ENCODE data around the gene TCERG1L.

TCERG1L gene

DNA sequence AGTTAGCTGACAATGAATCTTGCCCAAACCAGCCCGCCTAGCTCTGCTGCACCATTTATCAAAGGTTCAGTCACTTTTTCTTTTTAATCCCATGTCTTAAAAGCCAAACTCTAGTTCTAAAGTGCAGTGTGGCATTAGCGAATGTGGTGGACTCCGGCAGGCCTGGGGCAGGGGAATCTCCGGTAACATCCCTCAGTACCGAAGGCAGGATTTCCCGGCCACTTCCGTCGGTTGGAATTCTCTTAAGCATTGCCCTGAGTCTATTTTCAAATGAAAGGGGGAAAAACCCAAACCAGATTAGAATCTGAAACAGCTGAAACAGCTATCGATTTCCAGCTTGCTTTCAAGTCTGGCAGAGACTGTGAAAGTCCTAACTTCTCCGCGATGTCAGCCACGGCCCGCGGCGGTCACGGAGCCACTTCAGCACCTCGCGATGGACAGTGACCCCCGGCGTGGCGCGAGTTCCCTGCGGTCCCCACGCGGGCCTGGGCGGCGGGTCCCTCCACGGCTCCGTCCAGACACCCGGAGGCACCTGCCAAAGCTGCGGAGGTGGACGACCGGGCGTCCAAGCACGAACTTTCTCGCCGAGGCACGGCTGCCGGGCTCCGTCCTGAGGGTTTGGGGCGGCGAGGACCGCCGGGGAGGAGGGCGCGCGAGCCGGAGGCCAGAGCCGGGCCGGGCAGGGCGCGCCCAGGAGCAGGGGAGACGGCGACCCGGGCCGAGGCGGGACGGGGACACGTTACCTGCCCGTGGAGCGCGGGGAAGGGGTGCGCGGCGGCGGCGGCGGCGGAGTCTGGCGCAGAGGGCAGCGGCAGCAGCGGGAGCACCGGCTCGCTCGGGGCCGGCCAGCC is 745 bp downstream of the TCERG1L start:
- no peak overlapping the region for H3K4me3 ChIP-seq
- peaks cover 0 to 21% (median 8%) of the 10 kb centered on the region in 4 donors for H3K4me1 ChIP-seq
- H3K36me3 ChIP-seq: no peaks in the 10 kb centered on the region
- TF ChIP-seq, protein P1, sequence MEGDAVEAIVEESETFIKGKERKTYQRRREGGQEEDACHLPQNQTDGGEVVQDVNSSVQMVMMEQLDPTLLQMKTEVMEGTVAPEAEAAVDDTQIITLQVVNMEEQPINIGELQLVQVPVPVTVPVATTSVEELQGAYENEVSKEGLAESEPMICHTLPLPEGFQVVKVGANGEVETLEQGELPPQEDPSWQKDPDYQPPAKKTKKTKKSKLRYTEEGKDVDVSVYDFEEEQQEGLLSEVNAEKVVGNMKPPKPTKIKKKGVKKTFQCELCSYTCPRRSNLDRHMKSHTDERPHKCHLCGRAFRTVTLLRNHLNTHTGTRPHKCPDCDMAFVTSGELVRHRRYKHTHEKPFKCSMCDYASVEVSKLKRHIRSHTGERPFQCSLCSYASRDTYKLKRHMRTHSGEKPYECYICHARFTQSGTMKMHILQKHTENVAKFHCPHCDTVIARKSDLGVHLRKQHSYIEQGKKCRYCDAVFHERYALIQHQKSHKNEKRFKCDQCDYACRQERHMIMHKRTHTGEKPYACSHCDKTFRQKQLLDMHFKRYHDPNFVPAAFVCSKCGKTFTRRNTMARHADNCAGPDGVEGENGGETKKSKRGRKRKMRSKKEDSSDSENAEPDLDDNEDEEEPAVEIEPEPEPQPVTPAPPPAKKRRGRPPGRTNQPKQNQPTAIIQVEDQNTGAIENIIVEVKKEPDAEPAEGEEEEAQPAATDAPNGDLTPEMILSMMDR (IDR thresholded peaks at IDR 0.05): no peak
- no peak for DNase-seq
- H3K27ac ChIP-seq: no peak overlapping the region
- H3K9me3 ChIP-seq: no peaks in the 10 kb centered on the region
- intact Hi-C loops (cut with DNase I; ENCODE audit: low total_unique reads): no loop called here
- H3K27me3 ChIP-seq: peaks cover 0 to 52% of the 10 kb centered on the region in 2 donors

- intact Hi-C loops (cut with DNase I; ENCODE audit: low total_unique reads): no loop called here
- Histone ChIP-seq H3K27ac (no peak overlapping the region), H3K9me3 (no peaks in the 10 kb centered on the region), H3K4me3 (no peak overlapping the region), H3K4me1 (peaks cover 0 to 21% (median 8%) of the 10 kb centered on the region in 4 donors), H3K36me3 (no peaks in the 10 kb centered on the region), H3K27me3 (peaks cover 0 to 52% of the 10 kb centered on the region in 2 donors)
- TF ChIP-seq, protein P1 (IDR thresholded peaks at IDR 0.05): no peak
- DNase-seq: no peak
These were observed 1.4 kb downstream of the TCERG1L start for GRCh38 chr10:131310142-131310541.

DNA sequence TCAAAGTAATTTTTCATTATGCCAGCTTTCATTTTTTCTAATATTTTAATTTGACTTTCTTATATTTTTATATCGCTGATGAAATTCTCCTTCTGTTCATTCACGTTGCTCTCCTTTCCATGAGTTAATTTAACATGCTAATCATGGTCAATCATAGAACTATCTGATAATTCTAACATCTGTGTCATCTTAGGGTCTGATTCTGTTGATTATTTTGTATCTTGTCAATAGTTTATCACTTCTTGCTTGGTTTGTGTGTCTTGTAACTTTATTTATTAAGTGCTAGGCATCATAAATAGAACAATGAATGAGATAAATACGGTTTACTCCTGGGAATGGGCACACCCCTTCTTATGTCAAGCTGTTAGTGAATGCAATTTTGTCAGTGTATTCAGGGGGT is 11.0 kb downstream of the TCERG1L start:
- Histone ChIP-seq H3K4me3 (no peak overlapping the region), H3K4me1 (no peaks in the 10 kb centered on the region), H3K27me3 (no peaks in the 10 kb centered on the region), H3K36me3 (no peaks in the 10 kb centered on the region), H3K9me3 (peaks cover 0 to 17% (median 11%) of the 10 kb centered on the region in 3 donors), H3K27ac (no peak overlapping the region)
- TF ChIP-seq, protein P1 (IDR thresholded peaks at IDR 0.05): no peak
- DNase-seq: no peak
- intact Hi-C loops (cut with DNase I; ENCODE audit: low total_unique reads): no loop called here

- no peak for DNase-seq
- Histone ChIP-seq H3K36me3 (no peaks in the 10 kb centered on the region), H3K9me3 (no peaks in the 10 kb centered on the region), H3K27ac (no peak overlapping the region), H3K4me1 (no peaks in the 10 kb centered on the region), H3K27me3 (no peaks in the 10 kb centered on the region), H3K4me3 (no peak overlapping the region)
- TF ChIP-seq, protein P1 (IDR thresholded peaks at IDR 0.05): no peak
- intact Hi-C loops (cut with DNase I; ENCODE audit: low total_unique reads): no loop called here
These were observed 20.7 kb downstream of the TCERG1L start for GRCh38 chr10:131290781-131291180.

- H3K27me3 ChIP-seq: no peaks in the 10 kb centered on the region
- no peaks in the 10 kb centered on the region for H3K4me1 ChIP-seq
- intact Hi-C loops (cut with DNase I; ENCODE audit: low total_unique reads): no loop called here
- no peaks in the 10 kb centered on the region for H3K9me3 ChIP-seq
- TF ChIP-seq, protein P1 (IDR thresholded peaks at IDR 0.05): no peak
- DNase-seq: no peak
- no peak overlapping the region for H3K27ac ChIP-seq
- H3K4me3 ChIP-seq: no peak overlapping the region
- no peaks in the 10 kb centered on the region for H3K36me3 ChIP-seq
These were observed 22.9 kb downstream of the TCERG1L start for GRCh38 chr10:131288648-131289047.
